Endothelial cell of hepatic sinusoid (primary cell): ENCODE data around the gene FYN.

Source experiments
- in situ Hi-C: cut with HindIII; loops from 2 replicates; pipeline ENCODE4 v1.10.0; 2017; ENCODE audit warnings: low sequenced_read_pairs

Gene FYN

DNA sequence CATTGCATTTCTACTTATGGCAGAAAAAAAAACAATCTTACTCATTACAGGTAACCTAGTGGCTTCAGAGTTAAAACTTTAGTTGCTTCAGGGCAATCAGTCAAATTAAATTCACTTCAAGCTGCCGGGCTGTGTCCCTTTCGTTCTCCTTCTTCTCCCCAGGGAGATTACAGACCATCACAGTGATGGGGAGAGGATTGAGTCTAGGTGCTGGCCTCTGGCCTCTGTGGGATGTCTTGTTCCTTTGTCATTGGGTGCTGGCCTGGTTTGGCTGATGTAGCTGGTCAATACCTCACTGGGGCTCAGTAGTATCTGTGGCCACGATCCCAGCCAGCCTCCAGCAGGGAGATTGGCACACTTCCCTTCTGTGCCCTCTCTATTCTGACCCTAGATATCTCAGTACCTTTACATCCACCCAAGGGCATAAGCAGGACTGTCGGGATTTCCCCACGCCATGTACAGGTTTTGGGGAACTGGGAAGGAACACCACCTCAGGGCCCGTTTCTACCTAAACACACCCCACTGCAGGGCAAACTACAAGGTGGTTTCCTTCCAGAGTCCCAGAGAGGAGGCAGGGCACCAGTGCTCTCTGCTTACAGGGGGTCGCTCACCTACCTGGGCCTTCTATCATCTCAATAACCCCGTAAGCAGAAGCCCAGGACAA lies 15.4 kb downstream of the FYN start:
- in situ Hi-C loops = no loop called here

DNA sequence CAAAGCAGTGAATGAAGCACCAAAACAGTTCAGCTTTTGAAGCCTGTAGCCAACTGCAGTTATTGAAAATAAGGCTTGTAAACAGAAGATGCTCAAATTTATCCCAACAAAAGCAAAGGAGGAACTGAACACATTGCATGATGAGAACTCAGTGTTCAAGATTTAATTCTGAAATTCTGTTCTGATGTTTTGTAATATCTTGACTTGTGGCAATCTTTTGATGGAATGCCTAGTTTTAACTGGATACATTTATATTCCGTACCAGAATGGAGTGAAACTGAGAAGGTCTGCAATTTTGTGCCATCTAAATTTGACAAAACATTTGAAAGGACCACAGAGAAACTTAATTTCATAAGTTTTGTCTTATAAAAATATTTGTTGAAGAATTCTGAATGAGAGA lies 17.5 kb downstream of the FYN start:
- in situ Hi-C loops = no loop called here

DNA sequence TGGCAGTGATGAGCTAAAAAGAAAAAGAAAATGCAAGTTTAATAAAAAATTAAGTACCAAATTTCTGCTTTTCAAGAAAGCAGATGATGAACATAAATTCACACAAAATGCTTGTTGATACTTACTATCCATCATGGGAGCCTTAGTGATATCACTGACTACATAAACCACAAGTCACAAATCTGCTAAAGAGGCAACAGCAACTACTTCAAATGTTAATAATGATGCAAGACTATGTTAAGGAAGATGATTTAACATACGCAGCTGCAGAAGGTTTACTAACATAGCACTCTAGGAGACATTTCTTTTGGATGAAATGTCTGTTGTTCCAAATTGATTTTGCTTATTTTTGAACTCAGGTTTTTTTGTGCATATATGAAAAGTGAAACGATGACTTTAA lies 18.6 kb downstream of the FYN start:
- in situ Hi-C loops = no loop called here

DNA sequence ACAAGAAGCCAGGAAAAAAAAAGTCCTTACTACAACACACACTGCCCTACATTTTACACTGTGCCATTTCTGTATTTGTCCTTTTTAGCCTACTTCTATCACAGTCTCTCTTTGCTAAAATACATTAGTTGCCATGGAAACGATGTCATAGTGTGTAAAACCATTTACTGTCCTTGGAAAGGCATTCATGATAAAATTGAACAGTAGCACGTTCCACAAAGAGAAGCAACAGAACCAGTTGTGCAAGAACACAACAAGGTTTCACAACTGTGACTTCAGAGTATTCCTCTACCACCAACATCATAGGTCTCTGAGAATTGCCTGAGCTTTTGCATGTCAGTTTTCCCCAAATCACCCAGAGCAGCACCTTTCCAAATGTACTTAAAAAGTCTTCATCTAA lies 20.5 kb downstream of the FYN start:
- in situ Hi-C loops = no loop called here

DNA sequence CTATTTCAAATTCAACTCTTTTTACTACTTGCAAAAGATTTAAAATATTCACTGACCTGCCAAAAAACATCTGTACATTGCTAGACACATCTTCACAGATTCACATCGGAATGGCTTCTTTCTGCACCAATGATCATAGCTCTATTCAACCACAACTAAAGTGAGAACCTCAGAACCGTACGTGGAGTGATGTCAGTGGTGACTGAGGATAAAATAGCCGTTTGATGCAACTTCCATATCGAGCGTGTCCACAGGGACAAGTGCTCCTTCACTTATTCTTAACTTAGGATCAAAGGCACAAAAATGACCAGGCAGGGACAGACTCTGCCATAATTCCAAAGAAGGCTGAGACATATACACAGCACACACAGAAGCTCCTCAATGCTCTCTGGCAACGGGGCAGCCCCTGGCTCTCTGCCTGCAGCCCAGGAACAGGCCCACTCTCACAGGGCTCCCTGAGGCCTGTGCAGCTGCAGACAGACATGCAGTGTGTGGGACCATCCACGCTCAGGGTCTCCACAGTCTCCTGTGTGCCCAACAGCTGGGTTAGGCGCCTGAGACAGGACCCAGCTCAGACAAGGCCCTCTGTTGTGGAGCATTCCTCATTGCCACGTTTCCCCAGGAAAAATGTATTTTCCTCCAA lies 22.8 kb downstream of the FYN start:
- in situ Hi-C loops = no loop called here

DNA sequence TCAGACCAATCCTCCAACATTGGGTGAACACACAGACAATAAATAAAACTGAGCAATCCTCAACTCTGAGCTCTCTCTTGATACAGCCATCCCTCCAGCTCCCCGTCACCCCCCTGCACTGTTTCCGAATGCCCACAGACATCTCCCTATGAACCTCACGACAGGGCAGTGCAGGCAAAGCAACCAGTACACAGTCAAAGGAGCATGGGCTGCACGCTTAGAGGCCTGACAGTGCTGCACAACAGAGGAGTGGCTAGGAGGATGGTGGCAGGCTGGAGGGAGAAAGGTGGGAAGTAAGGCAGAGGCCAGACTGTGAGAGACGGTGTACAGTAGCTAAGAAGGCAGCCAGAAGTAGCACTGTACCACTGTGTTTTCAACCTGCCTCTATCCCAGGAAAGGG lies 24.0 kb downstream of the FYN start:
- in situ Hi-C loops = no loop called here

DNA sequence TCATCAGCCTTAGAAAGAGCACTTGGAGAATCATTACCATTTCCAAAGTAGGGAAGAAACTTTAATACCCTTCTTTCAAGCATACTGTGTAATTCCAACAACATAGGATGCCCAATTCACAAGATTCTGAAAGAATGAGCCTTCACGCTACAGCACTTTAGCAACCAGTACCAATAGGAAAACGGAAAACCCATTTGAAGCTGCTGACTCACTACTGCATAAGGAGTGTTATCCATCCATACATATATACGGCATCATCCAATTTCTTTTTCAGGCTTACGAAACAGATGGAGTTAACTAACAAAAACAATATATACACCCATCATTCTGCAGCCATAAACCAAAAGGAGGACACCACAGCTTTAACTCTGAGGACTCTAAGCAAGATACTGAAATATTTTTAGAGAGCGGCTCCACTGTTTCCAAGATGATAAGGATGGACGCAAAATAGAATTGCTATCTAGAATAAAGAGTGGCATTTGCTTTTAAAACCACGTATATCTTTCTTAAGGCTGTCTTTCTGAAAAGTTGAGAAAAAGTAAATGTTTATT lies 24.9 kb downstream of the FYN start:
- in situ Hi-C loops = no loop called here

DNA sequence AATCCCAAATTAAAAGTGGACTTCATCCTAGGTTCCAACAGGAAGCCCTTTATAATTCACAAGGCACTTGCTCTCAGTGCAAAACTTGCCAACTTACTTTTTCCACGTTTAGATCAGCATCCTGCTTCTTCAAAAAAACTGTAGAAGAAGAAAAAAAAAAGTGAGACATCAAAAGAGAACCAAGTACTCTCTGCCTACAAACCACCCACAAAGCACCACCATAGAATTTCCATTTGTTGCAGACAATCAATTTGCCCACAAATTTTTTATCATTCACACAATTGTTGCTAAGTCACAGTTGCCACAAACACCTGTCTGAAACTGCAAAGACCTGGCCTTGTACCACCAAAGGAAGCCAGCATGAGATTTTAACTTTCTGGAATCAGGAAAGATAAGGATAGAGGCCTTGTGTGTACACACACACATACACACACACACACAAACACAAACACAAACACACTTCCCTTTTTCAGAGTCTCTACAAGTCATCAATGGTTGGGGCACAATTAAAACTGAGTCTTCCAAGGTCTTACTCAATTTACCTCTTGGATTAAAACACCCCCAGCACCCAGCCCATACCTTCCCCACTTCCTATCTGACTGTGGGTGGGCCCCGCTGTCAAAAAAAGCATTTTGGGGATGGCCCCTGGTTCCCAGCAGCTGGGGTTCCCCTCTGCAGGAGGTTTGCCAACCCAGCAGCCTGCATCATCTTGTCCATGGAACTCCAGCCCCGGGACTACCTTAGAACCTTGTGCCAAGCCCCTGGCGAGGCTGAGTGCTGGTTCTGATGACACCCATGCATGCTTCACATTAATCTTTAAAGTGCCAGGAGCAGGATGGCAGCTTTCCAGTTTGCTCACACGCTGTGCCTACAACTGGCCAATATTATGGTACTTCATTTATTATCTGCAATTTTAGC lies 26.5 kb downstream of the FYN start:
- in situ Hi-C loops = no loop called here

DNA sequence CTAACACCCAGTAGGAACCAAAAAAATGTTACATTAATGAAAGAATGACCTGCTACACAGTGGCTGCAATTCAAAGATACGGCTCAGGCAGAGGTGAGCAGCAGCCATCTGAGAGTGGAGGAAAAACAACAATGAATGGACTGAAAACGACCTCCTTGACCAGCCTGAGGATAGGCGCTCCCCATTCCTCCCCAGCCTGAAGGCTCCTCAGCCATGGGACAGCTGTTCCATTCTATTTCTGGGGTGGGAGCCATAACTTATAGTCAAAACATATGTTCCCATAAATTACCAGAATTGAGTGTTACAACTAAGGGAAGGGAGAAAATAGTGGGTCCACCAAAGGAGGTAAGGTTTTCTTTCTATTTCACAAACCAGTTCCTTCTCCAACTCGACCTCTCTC lies 27.2 kb downstream of the FYN start:
- in situ Hi-C loops = no loop called here

DNA sequence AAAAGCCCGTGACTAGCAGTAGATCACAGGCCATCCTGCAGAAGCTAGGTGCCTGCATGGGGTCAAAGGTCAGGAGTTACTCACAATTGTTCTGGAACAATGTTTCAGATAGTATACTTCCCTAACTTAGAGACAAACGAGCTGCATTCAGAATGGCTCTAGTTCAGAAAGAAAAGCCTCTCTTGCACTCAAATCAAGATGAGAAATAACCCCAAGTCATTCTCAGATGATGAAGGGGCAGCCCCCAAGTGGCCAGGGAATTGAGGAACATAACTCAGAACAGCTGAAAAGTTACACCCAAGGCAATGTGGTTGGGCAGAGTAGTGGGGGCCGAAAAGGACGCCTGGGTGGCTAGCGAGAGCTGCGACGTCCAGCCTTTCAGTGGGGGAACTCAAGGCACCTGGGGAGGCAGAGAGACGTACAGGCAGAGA lies 27.8 kb downstream of the FYN start:
- in situ Hi-C loops = no loop called here

DNA sequence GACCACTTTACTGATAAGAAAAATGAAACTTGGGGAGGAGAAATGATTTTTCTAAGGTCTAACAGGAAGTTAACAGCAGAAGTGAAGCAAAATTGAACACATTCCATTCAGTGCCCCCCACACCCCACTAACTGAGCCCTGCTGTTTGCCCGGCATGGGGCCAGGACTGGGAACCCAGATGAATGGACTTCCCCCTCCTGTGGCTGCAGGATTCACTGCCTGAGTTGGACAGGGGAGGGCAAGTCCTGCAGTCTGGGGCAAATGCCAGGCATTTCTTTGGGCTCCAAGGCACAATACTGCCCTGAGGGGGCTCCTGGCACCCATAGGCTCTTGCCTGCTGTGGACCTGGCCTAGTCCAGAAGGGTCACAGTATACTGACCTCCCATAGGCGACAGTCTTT lies 28.3 kb downstream of the FYN start:
- in situ Hi-C loops = no loop called here

DNA sequence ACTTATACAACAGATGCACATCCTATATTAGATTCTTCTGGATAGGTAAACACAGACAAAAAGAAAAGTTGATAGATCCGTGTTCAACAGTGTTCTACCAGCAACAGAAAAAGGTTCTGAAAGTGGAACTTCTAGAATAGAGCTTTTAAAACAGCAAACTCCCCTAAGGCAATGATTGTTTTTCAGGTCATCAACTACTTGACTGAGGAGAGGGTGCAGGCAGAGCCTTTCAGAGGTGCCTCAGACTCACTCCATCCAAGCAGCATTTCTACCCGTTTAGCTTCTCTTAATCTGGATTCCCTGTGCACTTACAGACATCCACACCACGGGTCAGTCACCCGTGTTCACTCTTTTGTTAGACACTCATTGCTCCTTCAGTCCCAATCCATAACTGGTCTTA lies 28.9 kb downstream of the FYN start:
- in situ Hi-C loops = no loop called here

DNA sequence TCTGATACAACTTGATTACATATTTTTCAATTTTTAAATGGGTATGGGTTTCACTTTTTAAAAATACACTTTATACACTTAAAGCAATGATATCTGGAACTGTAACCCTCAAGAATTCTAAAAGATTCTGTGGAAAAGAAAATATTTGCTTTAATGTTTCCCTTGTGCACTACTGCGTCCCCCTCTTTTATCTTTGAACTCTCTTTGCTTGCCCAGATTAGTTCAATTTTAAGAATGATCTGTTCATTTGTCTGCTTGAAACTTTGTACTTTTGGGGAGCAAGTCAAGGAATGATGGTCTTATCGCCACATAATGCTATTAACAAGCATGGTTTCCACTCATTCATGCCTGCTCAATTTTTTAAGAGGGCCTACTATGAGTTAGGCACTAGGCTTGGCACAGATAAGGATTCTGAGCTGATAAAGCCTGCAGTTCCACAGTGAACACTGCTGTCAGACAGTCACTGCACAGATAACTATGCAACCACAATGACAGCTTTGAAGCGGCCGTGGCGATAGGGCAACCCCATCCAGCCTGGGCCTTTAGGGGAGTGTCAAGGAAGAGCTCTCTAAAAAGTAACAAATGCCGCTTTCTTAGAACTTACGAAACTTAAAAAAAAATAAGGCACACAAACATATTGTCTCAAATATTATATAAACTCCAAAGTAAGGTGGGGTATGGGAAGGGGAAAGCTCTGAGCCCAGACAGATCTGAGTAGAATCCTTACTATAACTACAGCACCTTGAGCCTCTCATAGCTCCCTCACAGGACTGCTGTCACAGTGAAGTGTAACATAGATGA lies 29.7 kb downstream of the FYN start:
- in situ Hi-C loops = no loop called here

DNA sequence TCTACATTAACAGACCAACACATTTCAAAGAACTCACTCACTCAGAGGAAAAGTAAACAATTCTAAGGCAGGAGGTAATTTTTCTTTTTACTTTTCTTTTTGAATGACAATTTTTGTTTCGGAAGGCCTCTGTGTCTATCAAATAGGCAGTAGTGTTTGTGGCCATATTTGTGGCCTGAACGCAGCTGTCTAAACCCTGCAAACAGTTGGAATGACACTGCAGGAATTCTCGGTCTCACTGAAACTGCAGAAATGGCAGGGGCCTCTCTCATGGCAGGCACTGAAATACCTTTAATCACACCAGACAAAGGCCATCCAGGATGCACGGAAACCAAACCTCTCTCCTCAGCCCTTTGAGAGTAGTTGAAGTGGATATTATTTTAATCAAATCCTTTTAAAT lies 30.4 kb downstream of the FYN start:
- in situ Hi-C loops = no loop called here

DNA sequence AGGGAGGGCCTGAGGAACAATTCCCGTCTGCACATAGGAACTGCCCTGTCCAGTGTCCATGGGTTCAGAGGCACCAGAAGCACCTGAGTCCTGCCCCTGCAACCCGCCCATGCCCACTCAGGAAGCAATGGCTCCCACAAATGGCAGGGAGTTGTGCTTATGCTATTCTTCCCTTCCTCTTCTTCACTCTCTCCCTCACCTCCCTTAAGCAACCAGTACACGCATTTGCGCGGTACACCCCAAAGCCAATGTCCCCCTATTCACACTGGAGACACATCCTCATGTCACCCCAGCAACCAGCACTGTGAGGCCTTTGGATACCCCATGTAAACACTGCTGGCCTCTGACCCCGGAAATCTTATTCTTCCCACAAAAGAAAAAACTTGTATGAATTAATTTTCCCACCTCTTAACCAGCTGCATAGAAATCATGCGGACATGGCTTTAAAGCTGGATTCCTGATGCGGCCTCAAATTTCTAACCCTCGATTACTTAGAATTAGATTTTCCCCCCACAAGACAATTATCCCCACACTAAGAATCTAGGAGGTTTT lies 30.9 kb downstream of the FYN start:
- in situ Hi-C loops = no loop called here

DNA sequence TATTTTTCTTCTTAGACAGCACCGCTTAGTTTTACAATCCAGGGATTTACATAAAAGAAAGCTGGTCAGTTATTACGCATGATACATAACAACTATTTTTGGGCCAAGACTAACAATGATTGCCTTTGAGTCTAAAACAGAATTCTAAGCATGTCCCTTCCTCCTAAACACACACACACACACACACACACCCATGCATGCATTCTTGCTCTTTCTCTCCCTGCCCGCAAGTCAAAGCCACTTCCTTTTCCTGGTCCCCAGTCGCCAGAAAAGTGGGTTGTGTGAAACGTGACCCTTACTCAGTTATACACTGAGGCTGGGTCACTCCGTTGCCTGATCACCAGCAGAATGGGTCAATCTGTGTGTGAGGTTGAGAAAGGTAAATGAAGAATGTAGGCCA lies 31.4 kb downstream of the FYN start:
- in situ Hi-C loops = no loop called here

DNA sequence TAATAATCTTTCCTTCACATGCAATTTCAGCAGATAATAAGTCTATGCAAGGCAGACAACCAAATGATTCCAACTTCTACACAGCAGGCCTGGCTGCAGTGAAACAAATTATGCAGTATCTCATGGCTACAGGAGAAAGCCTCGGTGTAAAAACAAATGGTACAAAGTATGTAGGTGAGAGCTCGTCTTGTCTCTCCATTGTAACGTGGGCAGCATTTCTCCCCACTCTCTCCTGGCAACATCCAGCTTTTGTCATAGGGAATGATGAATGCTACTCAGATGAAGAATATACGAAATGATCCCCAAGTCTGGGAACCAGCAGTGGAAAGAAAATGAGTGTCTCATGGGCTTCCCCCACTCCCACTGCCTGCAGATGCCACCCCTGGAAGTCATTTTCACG lies 32.4 kb downstream of the FYN start:
- in situ Hi-C loops = no loop called here

DNA sequence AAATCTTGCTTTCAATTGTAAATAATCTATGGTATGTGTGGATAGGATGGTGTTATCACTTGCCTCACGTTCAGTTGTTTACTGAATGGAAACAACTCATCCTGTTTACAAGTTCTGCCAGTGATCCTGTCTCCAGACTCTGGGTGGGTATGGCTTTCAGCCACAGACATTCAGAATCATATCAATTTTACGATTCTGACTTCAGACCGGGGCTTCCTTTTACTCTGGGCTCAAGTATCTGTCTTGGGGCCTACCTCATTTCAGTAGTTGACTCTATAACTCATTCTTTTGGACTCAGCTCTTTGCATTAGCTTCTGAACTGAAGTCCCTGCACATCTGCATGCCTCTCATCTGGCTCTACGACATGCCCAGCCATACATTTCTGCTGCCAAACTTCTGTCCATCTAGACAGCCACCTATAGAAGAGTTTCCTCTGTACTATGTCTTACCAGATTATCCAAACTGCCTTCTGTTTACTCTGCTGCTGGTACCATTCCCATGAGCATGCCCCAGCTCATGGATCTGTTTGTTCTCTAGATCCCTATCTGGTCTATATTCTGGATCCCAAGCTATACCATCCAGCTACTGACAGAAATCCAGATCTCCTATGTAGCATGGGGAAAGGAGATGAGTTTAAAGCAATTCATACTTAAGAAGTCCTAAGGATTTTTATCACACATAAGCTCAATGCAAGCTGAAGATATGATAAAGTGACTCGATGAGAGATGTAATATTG lies 34.3 kb downstream of the FYN start:
- in situ Hi-C loops = no loop called here

DNA sequence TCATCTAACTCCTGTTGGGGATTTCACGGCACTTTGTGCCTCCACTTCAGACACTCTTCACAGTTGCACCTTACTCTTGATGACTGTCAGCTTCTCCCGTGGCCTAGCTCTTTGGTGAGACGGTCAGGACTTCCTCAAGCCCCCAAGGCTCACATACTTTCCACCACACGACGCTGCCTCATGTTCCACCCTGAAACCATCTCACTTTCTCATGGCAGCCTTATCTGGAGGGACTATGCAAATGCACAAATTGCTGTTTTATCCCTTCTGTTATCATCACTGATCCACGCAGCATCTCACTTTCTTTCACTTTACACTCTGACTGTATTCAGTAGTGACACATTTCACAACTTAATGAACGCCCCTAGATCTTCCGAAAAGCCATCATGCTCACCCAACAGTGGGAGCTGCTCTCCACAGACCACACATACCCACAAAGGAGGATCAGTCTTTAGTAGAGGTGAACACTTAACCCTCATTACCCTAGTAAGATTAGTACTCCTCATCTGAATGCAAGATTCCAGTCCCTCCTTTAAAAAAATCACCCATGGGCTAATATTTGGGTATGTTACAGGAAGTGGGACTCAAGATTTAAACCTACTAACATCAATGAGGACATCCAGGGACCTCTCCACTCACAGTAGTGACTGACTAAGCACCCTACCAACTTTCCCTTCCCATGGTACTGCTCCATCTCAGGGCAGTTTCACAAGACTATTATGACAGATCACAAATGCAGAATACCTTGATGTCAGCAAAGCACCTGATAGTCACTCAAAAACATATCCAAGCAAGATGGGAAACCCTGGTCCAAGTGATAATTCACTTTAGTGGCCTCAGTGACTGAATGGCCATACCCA lies 35.4 kb downstream of the FYN start:
- in situ Hi-C loops = no loop called here
